ENCODE data around the gene TEAD3.

Gene TEAD3

DNA sequence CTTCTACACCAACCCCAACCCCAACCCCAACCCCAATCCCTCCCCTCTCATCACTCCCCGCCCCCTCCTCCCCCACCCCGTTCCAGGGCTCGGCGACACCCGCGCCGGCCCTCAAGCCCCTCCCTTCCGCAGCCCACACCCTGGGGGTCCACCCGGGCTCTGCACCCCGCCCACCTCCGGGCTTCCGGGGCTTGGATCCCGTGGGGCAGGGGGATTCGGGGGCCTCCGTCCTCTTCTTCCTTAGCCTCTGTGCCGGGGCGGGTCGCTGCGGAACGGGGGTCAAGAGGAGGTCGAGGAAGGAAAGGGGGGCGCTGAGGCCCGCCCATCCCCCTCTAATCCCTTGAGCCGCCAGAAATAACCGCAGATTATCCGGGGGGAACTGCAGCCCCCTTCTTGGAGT, 15.1 kb upstream of the TEAD3 start:
- DNase-seq: no peak

GRCh38 chr6:35511562-35511941, 14.7 kb upstream of the TEAD3 start:
- DNase-seq: no peak

DNA sequence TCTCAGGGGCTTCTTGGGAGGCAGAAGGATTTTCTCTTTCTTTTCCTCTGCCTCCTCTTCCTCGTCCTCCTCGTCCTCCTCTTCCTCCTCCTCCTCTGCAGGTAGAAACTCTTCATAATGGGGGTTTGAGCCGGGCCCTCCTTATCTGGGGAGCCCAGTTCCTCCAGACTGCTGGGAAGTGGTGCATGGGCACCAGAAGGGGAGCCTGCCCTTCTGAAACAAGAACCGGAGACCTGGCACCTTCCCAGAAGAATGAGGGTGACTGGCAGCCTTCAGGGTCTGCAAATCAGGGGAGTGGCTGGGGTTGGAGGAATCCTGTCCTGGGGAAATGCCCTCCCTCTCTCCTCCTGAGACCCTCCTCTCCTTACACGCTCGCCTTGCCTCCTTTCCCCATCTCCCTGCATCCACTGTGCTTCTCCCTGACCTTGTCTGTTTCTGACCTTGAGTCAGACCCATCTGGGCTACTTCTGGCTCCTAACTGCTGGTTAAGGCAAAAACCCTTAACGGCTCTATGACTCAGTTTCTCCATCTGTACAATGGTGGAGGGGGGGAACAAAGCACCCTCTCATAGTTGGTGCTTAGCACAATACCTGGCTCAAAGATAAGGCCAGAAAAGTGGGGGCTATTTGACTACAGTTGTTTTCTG, 14.2 kb upstream of the TEAD3 start:
- no peak for DNase-seq

DNA sequence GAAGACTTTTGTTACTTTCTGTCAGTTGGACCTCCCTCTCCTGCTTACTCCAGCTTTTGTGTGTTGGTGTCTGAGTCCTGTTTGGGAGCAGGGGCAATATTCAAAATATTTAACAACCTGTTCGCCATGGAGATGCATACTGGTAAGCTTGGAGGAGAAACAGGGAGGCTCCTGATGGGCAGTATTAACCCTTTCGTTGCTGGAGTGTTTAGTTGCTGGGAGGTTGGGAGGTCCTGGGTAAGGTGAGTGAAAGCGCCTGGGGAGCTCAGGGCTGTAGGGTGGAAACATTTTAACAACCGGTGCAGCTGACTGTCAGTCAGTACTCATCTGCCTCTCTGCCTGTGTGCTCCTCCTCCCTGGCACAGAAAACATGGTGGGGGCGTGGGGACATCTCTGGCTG, 11.7 kb upstream of the TEAD3 start:
- DNase-seq: no peak

- no peak for DNase-seq
Measured at GRCh38 chr6:35508027-35508426, 11.1 kb upstream of the TEAD3 start.

DNA sequence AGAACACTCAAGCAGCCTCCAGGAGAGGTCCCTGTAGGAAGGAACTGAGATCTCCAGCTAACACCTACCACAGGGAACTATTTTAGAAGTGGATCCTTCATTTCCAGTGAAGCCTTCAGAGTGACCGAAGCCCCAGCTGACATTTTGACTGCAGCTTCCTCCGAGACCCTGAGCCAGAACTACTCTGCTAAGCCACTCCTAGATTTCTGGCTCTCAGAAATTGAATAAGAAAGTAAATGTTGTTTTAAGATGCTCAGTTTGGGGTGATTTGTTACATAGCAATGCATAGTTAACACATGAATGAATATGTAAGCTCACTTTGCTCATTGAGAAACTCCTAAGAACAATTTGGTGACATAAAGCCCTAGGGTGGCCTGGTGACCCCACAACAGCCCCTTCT, 10.3 kb upstream of the TEAD3 start:
- no peak for DNase-seq

- DNase-seq: no peak
Measured at GRCh38 chr6:35506536-35506935, 9.7 kb upstream of the TEAD3 start.

DNA sequence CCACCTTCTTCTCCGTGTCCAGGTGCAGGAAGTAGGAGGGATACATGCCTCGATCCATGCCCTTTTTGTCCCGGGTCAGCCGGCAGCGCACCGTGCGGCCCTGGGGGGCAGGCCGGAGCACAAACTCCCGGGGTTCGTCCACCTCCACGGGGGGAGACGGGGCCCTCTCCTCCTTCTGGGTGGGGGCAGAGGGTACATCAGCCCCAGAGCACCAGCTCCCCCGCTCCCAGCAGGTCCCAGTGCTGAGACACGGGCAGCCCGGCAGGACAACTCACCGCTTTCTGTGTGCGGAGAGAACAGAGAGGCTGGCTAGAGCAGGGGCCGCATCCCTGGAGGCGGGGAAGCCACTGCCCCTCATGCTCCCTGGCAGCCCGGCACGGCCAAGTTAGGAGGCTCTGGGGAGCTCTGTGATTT, 9.1 kb upstream of the TEAD3 start:
- DNase-seq: no peak

DNA sequence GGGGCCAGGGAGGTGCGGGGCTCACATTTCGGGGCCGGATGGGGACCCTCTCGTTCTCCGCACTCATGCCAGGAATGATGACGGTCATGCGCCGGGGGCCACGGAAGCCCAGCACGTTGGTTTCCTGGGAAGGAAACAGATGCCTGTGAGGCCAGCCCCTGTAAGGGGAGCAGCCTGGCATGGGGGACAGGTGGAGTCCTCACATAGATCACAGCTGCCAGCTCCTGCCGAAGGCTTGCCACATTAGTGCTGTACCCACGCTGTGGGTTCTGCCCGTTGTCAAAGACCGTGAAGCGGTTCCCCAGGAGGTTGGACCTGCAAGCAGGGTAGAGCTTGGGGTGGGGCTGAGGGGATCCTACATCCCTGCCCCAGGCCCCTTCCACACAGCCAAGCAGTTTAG, 6.7 kb upstream of the TEAD3 start:
- DNase-seq: no peak

DNA sequence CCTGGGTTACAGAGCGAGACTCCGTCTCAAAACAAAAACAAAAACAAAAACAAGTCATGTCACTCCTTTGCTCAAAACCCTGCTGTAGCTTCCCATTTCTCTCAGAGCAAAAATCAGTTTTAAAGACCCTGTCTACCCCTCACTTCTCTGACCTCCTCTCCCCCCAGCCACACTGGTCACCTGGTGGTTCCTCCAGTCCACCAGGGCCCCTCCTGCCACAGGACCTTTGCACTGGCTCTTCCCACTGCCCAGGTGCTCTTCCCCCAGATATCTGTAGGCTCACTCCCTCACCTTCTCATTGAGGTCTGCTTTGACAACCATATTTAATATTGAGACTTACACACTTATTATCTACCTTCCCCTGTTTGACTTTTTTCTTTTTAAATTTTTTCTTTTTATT, 4.9 kb upstream of the TEAD3 start:
- no peak for DNase-seq

DNA sequence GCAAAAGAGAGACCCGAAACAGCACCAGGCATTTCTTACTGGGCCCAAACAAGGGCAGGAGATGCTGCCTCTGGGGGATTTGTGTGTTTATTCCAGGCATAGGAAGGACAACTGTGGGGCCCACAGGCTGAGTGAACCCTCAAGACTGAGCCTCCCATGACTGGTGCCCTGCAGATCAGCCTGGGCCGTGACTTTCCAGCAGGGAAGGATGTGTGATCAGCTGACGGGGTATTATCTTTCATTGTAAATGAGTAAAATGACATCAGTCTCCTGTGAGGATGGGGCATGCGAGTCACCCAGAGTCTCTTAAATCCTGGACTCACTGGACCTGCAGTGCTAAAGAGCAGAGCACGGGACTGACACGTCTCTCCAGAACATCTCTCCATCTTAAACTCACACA, 3.9 kb upstream of the TEAD3 start:
- no peak for DNase-seq

DNA sequence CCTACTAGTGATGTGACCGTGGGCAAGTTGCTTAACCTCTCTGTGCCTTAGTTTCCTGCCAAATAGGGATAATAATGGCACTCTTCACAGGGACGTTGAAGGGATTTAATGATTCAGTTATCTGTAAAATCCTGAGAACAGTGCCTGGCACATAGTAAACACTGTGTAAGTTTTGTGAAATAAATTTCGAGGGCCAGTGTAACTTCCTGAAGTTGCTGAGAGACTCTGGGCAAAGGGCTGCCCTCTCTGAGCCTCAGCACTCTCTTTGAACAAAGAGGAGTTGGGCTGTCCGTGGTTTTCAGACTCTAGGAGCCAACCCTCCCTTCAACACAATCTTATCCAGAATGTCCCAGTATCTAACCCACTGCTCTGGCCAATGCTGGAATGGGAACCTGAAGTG, 2.5 kb upstream of the TEAD3 start:
- no peak for DNase-seq

GRCh38 chr6:35498422-35499067, 1.7 kb upstream of the TEAD3 start:
- no peak for DNase-seq

GRCh38 chr6:35497571-35498421, 917 bp upstream of the TEAD3 start:
- DNase-seq: no peak

- DNase-seq: no peak
Measured at GRCh38 chr6:35496036-35496840, 641 bp downstream of the TEAD3 start.

DNA sequence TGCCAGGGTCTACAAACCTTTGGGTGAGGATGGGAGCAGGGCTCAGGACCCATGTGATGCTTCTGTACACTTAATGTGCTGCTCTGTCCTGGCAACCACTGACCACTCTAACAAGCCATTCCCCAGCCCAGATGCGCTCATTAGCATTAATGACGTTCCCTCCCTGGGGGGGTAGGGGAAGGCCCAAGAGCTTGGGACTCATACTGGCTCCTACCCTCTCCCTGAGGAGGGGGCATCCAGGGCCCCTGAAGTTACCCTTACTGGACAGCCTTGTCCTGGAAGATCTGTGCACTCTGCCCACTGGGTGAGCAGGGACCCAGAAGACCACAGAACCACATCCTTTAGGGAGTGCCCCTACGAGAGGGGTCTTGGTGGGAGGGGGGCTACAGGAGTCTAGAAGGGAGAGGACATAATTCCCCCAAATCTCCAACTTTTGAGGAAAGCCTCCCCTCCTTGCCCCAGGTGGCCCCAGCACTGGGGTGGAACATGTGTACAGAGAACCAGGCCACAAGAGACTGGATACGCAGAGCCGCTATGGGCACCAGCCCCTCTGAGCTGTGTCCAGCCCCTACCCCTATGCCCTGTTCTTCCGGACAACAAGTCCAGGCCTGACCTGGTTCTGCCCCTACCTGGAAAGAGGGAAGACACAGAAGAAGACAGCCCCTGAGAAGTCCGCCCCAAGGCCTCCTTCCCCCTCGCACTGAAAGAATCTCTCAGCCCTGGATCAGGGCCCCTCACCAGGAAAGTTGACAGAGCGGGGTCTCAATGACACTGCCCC, 1.4 kb downstream of the TEAD3 start:
- DNase-seq: no peak

DNA sequence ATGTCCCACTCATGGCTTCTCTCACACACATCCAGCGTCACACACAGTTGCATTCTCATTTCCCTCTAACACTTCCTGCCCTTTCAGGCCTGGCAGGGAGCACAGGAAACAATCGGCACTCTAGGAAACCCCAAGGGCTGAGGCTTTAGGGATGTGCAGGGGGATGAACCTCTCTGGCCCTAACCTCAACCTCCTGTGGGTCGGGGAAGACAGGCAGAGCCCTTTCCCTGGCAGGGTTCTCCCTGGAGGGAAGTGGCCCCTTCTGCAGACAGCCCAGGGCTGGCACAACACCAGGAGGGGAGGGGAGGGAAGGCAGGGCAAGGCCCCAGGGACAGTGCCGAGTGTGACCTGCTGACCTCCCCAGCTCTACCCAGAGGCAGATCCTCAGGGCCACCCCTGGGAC, 2.7 kb downstream of the TEAD3 start:
- DNase-seq: no peak

DNA sequence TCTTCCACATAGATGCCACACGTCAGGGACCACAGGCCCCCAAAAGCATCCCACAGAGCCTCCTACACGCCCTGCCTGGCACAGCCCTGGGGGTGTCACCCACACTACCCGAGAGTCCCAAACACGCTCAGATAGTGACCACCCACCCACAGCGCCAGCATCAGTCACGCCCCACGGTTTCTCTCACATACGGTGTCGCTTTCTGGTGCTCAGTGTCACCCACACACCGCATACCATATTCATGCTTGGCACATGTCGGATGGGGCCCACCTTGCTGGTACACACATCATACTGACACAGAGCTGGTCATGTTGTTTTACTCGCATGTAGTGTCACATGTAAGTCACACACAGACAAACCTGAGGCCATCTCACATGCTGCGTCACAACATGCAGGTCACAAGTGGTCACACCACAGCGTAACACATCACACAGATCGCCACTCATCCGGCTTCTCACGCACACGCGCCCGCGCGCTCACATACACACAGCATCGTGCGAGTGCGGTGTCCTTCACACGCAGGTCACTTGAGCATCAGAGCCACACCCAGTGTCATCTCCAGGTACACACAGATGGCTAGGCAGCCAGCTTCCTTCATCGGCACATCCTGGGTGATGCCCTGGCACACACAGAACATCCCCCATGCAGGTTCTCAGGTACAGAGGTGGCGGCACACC, 3.4 kb downstream of the TEAD3 start:
- no peak for DNase-seq

- DNase-seq: no peak
Measured at GRCh38 chr6:35492974-35493284, 4.0 kb downstream of the TEAD3 start.

- DNase-seq: no peak
Measured at GRCh38 chr6:35492258-35492973, 4.5 kb downstream of the TEAD3 start.

DNA sequence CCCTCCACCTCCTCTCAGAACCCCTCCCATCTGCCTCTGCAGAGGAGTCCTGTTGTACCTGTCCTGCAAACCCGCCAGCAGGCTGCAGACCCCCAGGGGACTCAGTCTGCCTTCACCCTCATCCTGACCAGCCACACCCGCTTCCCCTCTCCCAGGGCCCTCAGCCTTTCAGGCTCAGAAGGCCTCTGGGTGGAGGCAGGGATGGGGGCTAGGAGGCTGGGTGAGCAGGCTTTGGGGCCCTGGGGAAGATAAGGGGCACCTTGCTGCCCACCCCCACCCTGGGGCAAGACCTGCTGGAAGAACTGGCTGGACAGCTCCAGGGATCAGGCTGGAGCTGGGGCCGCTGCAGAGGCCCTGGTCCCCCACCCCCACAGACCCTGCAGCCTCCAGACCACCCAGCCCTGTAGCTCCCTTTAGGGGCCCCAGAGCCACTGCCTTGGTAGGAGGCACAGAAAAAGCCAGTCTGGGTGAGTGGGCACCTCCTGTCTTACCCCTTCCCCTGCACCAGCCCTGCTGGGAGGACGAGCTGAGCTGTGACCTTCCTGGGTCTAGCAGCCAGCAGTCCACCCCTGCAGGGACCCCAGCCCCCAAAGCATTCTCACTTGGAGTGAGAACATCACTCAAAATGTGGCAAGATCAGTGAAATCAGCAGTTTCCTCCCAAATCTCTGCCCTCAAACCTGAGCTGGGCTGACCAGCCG, 5.2 kb downstream of the TEAD3 start:
- DNase-seq: no peak
